ENCODE measurements around the gene TVP23A.
"Not testable (repeated sequence)": the region's sequence is repeated elsewhere in the genome, so short reads cannot be mapped to it uniquely, and the experiment has no call there.

The TVP23A gene

GRCh38 chr16:10750793-10751192 lies 67.8 kb downstream of the TVP23A start:
- Histone ChIP-seq H3K27ac (peak overlapping the region in 1 of 2 donors; percentile 15), H3K4me3 (no peak overlapping the region)
- no peak for TF ChIP-seq CTCF (IDR thresholded peaks at IDR 0.05)
- no peak for DNase-seq (ENCODE audit: low spot score)

GRCh38 chr16:10745841-10746240 lies 72.8 kb downstream of the TVP23A start:
- no peak for TF ChIP-seq CTCF (IDR thresholded peaks at IDR 0.05)
- no peak for DNase-seq (ENCODE audit: low spot score)
- Histone ChIP-seq H3K27ac (no peak overlapping the region), H3K4me3 (no peak overlapping the region)

GRCh38 chr16:10744370-10745030 lies 74.1 kb downstream of the TVP23A start:
- peak overlapping the region; percentile 75 for H3K4me3 ChIP-seq
- TF ChIP-seq CTCF (IDR thresholded peaks at IDR 0.05): no peak
- DNase-seq (ENCODE audit: low spot score): no peak
- peak overlapping the region; percentile 93 to 98 for H3K27ac ChIP-seq

GRCh38 chr16:10743610-10744369 lies 74.8 kb downstream of the TVP23A start, which contains the start of gene NUBP1:
TSS of gene NUBP1 (plus strand) at chr16:10743842. CDS start at chr16:10743864, 22 bp downstream.
- peak within 1 kb of the TSS; percentile 93 to 98 for H3K27ac ChIP-seq
- TF ChIP-seq CTCF (IDR thresholded peaks at IDR 0.05): no peak
- H3K4me3 ChIP-seq: peak within 1 kb of the TSS; percentile 75
- peak; percentile 100 for DNase-seq (ENCODE audit: low spot score)

- DNase-seq (ENCODE audit: low spot score): no peak
- no peak for TF ChIP-seq CTCF (IDR thresholded peaks at IDR 0.05)
- Histone ChIP-seq H3K27ac (peak overlapping the region; percentile 93 to 98), H3K4me3 (peak overlapping the region; percentile 75)
Measured at GRCh38 chr16:10743227-10743609, 75.4 kb downstream of the TVP23A start.

GRCh38 chr16:10741844-10742243 lies 76.8 kb downstream of the TVP23A start:
- peak overlapping the region; percentile 82 to 93 for H3K27ac ChIP-seq
- no peak for DNase-seq (ENCODE audit: low spot score)
- TF ChIP-seq CTCF (IDR thresholded peaks at IDR 0.05): no peak
- H3K4me3 ChIP-seq: no peak overlapping the region

GRCh38 chr16:10741249-10741648 lies 77.3 kb downstream of the TVP23A start:
- not testable (repeated sequence) for H3K4me3 ChIP-seq; DNase-seq (ENCODE audit: low spot score)
- peak overlapping the region; percentile 79 to 93 for H3K27ac ChIP-seq

Data from coronary artery (tissue), 2 donors.